ENCODE measurements around the gene MAN2B2.
"Not testable (repeated sequence)": the region's sequence is repeated elsewhere in the genome, so short reads cannot be mapped to it uniquely, and the experiment has no call there.

The MAN2B2 gene

DNA sequence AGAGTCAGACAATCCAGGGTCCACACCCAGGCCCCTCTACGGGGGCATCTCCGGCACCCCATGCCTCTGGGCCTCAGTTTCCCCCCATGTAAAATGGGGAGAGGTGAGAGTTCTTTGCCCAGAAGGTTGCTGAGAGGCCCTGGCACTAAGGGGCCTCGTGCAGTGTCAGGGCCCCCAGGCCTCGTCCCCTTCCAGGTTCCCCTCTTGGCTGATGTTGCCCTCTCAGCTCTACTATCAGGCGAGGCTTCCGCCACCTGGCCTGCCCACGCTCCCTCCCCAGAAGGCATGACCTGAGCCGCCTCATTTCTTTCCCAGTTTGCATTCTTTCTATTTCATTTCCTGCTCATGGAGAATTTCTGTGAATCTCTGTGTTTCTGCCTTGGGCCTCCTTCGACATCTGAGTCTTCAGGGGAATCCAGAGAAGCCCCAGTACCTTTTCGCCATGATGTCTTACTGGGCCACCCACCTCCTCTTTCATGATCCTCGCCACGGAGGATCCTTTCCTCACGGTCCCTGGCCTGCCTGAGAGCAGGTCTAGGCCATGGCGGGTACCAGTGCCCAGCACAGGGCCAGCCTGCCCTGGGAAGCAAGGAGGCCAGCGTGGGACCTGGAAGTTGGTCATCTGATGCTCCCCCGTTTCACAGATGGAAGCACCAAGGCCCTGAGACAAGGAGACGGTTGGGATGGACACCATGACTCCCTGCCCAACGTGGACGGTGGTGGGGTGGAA, 43.6 kb downstream of the MAN2B2 start:
- DNase-seq: no peak

DNA sequence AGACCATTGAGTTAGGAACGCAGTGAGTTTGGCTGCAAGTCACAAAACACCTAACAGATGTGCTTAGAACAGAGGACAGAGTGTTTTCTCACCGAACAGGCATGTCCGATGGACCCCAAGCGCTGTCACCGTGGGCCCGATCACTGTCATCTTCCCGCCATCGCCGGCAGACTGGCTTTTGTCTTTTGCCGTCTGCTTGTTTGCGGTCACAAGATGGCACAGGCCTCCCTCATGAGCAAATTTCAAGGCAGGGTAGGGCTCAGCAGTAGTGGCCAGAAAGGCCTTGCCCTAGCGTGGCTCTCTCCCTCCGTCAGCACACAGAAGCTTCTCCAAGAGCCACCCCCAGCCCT, 44.1 kb downstream of the MAN2B2 start:
- DNase-seq: no peak

GRCh38 chr4:6619466-6620255, 44.7 kb downstream of the MAN2B2 start:
- no peak for DNase-seq

DNA sequence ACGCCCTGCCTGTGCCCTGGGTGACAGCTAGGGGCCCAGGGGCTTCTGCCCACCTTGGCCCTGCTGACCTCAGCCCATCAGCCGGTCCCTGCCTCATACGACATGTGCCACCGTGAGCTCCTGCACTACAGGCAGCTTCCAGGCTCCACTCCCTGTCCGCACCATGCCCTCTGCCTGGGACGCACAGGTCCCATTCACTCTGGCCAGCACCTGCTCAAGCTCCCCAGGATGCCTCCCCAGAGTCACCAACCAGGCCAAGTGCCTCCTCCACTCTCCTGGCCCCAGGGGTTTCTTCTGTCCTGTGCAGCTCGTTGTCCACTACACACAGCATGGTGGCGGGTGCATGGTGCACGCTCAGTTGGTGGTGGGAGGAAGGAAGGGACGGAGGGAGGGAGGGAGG, 45.3 kb downstream of the MAN2B2 start:
- DNase-seq: no peak

GRCh38 chr4:6620891-6621555, 46.0 kb downstream of the MAN2B2 start:
- no peak for DNase-seq

- DNase-seq: no peak
These were observed 46.6 kb downstream of the MAN2B2 start for GRCh38 chr4:6621556-6621927.

GRCh38 chr4:6622744-6623143, 47.8 kb downstream of the MAN2B2 start:
- DNase-seq: no peak

GRCh38 chr4:6625256-6625655, 50.3 kb downstream of the MAN2B2 start:
- DNase-seq: no peak

DNA sequence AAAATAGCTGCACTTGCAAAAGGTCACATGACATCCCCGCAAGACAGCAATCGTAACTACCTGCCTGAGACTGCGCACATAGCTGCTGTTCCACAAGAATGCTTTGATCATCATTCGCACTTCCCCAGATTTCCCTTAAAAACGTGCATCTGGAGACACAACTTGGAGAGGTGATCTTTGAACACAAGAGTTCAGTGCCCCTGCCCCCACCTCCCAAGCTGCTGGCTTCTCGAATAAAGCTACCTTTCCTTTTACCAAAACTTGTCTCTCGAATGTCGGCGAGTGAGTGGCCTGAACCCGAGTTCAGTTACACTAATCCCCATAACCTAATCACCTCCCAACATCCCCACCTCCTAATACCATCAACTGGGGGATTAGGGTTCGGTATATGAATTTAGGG, 51.1 kb downstream of the MAN2B2 start:
- no peak for DNase-seq

DNA sequence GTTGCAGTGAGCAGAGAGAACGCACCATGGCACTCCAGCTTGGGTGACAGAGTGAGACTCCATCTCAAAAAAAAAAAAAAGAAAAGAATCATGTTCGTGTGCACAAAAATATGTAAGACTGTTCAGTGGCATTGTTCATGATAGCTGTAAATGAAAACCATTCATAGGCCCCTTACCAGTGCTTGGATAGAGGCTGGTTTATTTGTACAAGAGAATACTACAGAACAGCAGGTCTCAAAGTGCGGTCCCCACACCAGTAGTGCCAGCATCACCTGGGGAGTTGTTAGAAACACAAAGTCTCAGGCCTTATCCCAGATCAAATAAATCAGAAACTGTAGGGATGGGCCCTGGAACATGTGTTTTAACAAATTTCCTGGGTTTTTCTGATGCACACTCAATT, 52.8 kb downstream of the MAN2B2 start:
- no peak for DNase-seq

DNA sequence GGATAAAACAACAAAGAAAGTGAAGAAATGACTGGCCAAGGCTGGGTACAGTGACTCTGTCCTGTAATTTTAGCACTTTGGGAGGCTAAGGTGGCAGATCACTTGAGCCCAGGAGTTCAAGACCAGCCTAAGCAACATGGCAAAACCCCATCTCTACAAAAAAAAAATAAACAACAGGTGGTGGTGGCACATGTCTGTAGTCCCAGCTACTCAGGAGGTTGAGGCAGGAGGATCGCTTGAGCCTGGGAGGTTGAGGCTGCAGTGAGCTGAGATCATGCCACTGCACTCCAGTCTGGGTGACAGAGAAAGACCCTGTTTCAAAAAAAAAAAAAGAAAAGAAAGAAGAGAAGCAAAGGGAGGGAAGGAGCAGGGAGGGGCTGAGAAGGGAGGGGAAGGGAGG, 53.5 kb downstream of the MAN2B2 start:
- not testable (repeated sequence) for DNase-seq

DNA sequence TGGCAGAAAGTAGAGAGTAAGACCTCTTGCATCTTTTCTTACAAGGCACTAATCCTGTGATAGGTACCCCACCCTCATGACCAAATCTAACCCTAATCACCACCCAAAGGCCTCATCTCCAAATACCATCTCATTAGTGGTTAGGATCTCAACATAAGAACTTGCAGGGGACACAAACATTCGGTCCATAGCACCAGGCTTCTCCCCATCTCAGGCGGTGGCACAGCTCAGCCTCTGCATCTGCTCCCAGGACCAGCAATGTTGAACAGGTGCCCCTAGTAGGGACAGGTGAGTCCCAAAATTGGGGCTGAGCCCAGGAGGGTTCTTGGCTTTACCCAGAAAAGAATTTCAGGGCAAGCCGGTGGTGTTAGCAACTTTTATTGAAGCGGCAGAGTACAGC, 57.1 kb downstream of the MAN2B2 start:
- no peak for DNase-seq

DNA sequence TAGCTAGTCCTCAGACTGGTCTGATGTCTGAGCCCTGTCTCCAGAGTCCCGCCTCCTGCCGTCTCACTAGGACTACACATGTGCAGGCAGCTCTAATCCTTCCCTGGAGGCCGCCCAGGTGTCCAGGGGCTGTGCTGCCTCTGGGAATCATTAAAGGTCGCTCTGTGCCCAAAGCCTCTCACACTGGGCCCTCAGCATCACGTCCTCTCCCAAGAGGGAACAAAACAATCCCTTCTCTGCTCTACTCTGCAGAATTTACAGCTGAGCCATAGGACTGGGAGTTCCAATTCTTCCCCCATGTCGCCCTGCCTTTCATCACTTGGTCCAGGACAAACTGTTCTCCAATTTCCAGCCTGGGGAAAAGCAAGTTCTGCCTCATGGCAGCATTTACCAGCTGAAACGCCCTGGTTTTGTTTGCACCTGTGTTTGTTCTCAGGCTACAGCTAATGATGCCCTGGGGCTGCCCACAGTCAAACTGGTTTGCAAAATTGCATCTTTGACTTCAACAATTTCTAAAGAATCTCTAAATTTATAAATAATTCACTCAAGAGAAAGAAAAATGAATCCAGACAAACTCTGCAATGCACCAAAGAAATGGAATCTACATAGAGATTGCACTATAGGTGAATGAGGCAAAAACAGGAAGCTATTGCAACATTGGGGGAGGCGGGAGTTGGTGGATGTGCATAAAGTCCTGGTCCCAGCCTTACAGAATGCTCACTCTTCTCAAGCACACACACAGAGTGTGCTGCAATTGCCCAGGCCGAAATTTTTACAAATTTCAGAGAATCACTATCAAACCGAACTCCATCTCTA, 58.3 kb downstream of the MAN2B2 start:
- DNase-seq: peak; percentile 69

DNA sequence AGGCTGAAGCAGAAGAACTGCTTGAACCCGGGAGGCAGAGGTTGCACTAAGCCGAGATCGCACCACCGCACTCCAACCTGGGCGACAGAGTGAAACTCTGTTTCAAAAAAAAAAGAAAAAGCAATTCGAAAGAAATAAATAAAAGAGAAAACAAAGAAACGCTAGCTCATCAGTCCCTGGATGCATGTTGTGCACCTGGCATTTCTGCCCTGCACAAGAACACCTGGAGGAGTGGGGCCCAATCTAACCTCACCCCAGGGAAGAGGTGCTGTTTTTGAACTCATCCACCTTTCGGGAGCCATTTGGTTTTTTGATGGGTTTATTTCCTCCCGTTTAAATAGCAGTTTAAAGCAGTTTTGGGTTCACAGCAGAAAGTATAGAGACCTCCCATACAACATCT, 59.8 kb downstream of the MAN2B2 start:
- DNase-seq: no peak

DNA sequence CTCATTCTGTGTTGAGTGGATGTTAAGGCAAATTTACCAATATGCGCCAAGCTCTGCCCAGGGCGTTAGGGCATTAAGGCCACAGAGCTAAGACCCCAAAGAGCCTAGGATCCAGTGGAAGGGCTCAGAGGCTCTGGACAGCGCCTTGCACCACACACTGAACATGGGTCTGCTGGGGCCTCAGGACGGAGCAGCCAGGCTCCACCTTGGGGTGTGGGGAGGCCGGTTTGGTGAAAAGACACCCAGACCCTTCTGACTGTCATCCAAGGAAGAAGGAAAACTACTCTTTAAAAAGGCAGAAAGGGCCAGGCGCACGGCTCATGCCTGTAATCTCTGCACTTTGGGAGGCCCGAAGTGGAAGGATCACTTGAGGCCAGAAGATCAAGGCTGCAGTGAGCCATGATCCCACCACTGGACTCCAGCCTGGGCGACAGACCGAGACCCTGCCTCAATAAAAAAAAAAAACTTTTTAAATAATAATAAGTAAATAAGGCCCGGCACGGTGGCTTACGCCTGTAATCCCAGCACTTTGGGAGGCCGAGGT, 64.2 kb downstream of the MAN2B2 start:
- no peak for DNase-seq

DNA sequence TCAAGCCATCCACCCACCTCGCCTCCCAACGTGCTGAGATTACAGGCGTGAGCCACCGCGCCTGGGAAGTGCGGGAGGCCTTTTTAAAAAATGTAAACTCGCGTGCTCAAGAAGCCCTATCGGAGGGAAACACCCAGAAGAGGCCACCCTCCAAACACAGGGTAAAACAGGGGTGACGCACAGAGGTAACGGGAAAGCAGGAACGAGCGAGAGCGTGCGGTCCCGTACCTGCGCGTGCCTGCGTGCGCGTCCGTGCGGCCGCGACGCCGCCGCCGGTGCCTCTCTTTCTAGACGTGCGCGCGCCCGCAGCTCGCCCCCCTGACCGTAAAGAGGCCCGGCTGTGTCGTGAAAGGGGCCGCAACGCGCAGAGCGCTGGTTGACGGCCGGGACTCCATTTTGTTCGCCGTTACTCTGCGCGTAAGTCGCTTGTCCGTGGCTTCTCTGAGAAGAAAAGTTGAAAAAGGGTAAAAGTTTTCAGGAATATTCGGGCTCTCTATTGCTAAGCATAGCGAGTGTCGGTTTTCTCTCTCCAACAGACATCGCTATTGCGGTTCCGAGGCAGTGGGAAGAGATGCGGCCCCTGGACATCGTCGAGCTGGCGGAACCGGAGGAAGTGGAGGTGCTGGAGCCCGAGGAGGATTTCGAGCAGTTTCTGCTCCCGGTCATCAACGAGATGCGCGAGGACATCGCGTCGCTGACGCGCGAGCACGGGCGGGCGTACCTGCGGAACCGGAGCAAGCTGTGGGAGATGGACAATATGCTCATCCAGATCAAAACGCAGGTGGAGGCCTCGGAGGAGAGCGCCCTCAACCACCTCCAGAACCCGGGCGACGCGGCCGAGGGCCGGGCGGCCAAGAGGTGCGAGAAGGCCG, 65.5 kb downstream of the MAN2B2 start, which contains the start of gene MRFAP1:
Gene MRFAP1, plus strand, starts transcription at position 394 of the 872 bp plus-strand sequence. Its CDS starts 178 bp downstream, at position 572.
- peak; percentile 96 for DNase-seq

DNA sequence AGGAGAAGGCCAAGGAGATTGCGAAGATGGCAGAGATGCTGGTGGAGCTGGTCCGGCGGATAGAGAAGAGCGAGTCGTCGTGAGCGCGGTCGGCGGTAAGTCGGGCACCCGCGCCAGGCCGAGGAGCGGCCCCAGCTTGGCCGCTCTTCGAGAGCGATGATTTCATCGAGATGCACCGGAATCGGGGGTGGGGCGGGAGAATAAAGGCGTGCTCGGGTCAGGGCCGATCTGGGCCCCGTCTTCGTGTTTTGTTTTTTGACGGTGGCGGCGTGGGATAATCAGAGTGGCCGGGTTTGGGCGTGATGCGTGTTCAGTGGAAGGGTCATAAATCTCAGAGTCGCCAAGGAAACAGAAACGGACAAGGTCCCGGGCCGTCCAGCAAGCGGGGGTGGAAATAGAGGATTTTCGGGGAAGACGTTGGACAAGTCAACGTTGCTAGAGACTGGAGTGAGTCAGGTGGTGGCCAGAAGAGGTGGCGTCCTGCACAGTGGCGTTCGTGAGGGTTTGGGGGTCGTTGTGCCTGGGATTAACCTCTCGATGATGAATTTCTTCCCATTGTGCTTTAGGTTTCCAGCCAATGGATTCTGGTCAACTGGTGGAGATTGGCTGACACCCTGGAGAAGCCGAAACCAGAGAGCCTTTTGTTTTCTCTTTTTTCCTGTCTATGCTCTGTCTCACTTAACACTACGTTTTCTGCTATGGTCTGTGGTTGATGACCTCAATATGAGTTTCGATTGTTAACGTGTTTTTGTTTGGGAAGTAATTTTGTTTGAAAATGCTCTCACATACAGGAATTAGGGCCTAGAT, 66.4 kb downstream of the MAN2B2 start:
- DNase-seq: peak; percentile 64

GRCh38 chr4:6641971-6642320, 67.0 kb downstream of the MAN2B2 start:
- DNase-seq: no peak

GRCh38 chr4:6643141-6643847, 68.3 kb downstream of the MAN2B2 start:
- no peak for DNase-seq

All from hematopoietic multipotent progenitor cell treated with erythropoietin and hydrocortisone succinate and interleukin-3 and kit ligand, for 6 days (in vitro differentiated cells).